ENCODE results near the gene ACTG2.

Gene ACTG2

DNA sequence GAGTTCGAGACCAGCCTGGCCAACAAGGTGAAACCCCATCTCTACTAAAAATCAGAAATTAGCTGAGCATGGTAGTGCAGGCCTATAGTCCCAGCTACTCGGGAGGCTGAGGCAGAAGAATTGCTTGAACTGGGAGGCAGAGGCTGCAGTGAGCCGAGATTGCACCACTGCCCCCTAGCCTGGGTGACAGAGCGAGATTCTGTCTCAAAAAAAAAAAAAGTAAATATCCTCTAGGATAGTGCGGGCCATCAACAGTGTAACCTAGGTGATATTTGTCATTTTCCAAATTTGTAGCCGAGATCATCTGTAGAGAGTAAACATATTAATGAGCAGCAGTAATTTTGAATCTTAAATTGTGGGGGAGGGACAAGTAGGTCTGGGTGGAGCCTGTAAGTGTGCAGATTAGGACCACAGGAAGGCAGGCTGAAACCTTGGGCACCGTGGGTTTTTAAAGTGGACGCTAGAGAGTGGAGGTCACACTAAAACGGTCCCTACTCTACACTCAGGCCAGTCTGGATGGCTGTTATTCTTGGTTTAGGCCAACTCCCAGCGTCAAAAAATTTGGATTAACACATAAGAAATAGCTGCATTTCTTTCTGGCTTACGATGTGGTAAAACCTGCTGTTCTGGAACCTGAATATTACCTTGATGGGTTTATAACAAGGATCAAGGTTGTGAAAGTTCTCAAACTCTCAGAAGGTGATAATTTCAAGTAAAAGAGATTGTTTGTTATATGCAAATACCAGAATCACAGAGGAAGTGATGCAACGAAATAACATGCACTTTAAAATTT is 69.2 kb downstream of the ACTG2 start:
- WGBS (ENCODE audit: extremely low coverage, insufficient coverage, insufficient read length) = no CpG with 5 or more reads among the region's 12 CpGs
- Histone ChIP-seq H3K9ac (ENCODE audit: low read length) (no peak overlapping the region), H4K8ac (ENCODE audit: low read depth, low read length) (no peak overlapping the region), H3K23ac (ENCODE audit: low read length) (no peak overlapping the region), H3K9me3 (ENCODE audit: insufficient read depth, low read depth, low read length) (no peaks in the 10 kb centered on the region), H2AK5ac (ENCODE audit: low read length) (no peak overlapping the region), H3K14ac (ENCODE audit: low read length) (no peak overlapping the region), H2AFZ (ENCODE audit: insufficient read depth, low read length, poor library complexity) (no peak overlapping the region), H3K4me3 (ENCODE audit: low read depth, low read length) (no peak overlapping the region), H3K4me2 (ENCODE audit: low read length) (no peak overlapping the region), H2BK120ac (ENCODE audit: insufficient read depth, low read length, poor library complexity) (no peak overlapping the region), H3K36me3 (ENCODE audit: control insufficient read depth in 1 of 2, insufficient read depth in 2 of 2, low read length in 2 of 2) (peaks cover 2 to 20% of the 10 kb centered on the region in 2 experiments), H3K27ac (ENCODE audit: low read depth, low read length) (no peak overlapping the region), H2BK12ac (ENCODE audit: low read length) (no peak overlapping the region), H4K91ac (ENCODE audit: low read depth, low read length) (no peak overlapping the region), H3K79me2 (ENCODE audit: control insufficient read depth, insufficient read depth, low read length, poor library complexity) (no peaks in the 10 kb centered on the region), H3K4me1 (ENCODE audit: control insufficient read depth in 1 of 2, insufficient read depth in 2 of 2, low read length in 2 of 2) (no peaks in the 10 kb centered on the region), H3K27me3 (ENCODE audit: insufficient read depth, low read length) (no peaks in the 10 kb centered on the region), H3K4ac (ENCODE audit: low read depth, low read length) (no peak overlapping the region), H4K12ac (ENCODE audit: low read depth, low read length) (no peak overlapping the region), H3K79me1 (ENCODE audit: low read length) (no peaks in the 10 kb centered on the region), H3K18ac (ENCODE audit: low read length) (no peak overlapping the region), H2BK5ac (ENCODE audit: low read depth, low read length, poor library complexity) (no peak overlapping the region)
- peak; percentile 65 to 96 for DNase-seq

DNA sequence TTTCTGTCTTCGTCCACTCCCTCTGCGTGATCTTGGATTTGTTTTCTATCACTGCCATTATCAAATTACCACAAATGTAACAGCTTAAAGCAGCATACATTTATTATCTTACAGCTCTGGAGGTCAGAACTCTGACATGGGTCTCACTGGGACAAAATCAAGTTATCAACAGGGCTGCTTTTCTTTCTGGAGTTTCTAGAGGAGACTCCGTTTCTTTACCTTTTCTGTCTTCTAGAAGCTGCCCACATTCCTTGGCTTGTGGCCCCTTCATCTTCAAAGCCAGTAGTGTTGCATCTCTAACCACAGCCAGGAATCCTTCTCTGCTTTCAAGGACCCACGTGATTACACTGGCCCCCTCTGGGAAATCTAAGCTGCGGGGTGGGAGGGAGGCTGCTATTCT is 70.0 kb downstream of the ACTG2 start:
- Histone ChIP-seq H2BK120ac (ENCODE audit: insufficient read depth, low read length, poor library complexity) (no peak overlapping the region), H3K14ac (ENCODE audit: low read length) (no peak overlapping the region)
- WGBS (ENCODE audit: extremely low coverage, insufficient coverage, insufficient read length) = no CpG with 5 or more reads among the region's 5 CpGs

DNA sequence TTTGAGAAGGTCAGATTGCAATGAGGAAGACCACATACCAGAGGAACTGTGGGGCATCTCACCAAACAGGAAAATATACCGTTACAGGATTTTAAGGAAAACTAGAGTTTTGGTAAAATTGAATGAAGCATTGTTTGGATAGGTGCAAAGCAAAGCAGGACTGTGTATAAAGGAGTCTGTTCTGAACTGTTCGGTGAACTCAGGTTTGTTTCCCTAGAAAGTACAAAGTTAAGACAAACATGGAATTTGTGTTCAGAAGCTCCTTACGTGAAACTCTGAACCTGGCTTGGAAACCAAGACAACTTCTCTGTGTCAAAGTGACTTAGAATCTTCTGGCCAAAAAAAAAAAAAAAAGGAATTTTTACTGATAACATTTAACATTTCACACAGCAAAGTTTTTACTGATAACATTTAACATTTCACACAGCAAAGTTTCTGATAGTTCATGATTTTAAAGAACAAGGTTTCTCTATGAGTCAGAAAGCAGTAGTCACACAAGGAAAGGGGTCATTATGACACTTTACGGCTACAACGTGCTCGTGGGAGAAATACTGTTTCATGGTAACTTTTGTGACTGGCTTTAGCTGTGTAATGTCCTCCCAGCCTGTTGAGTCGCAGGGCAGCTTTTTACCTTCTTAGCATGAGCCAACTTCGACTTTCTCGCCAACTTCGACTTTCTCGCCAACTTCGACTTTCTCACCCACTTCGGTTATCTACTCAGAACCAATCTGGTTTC is 70.7 kb downstream of the ACTG2 start:
- no peak overlapping the region for H4K91ac ChIP-seq (ENCODE audit: low read depth, low read length)
- no peak overlapping the region for H2BK12ac ChIP-seq (ENCODE audit: low read length)
- H2BK5ac ChIP-seq (ENCODE audit: low read depth, low read length, poor library complexity) = no peak overlapping the region
- no peak overlapping the region for H3K23ac ChIP-seq (ENCODE audit: low read length)
- no peak overlapping the region for H4K12ac ChIP-seq (ENCODE audit: low read depth, low read length)
- no peak overlapping the region for H3K14ac ChIP-seq (ENCODE audit: low read length)
- no peak overlapping the region for H3K4me2 ChIP-seq (ENCODE audit: low read length)
- H3K79me2 ChIP-seq (ENCODE audit: control insufficient read depth, insufficient read depth, low read length, poor library complexity) = no peaks in the 10 kb centered on the region
- DNase-seq = peak; percentile 63 to 86
- H3K27ac ChIP-seq (ENCODE audit: low read depth, low read length) = no peak overlapping the region
- no peak overlapping the region for H2AFZ ChIP-seq (ENCODE audit: insufficient read depth, low read length, poor library complexity)
- no peak overlapping the region for H2AK5ac ChIP-seq (ENCODE audit: low read length)
- H2BK120ac ChIP-seq (ENCODE audit: insufficient read depth, low read length, poor library complexity) = no peak overlapping the region
- H3K4me3 ChIP-seq (ENCODE audit: low read depth, low read length) = no peak overlapping the region
- H4K8ac ChIP-seq (ENCODE audit: low read depth, low read length) = no peak overlapping the region
- H3K9ac ChIP-seq (ENCODE audit: low read length) = no peak overlapping the region
- no peak overlapping the region for H3K4ac ChIP-seq (ENCODE audit: low read depth, low read length)
- H3K18ac ChIP-seq (ENCODE audit: low read length) = no peak overlapping the region
- 100% methylated on average over 3 of the region's 13 CpGs for WGBS (ENCODE audit: extremely low coverage, insufficient coverage, insufficient read length)
- H3K4me1 ChIP-seq (ENCODE audit: control insufficient read depth in 1 of 2, insufficient read depth in 2 of 2, low read length in 2 of 2) = no peaks in the 10 kb centered on the region
- H3K27me3 ChIP-seq (ENCODE audit: insufficient read depth, low read length) = no peaks in the 10 kb centered on the region
- peaks cover 1 to 11% of the 10 kb centered on the region in 2 experiments for H3K36me3 ChIP-seq (ENCODE audit: control insufficient read depth in 1 of 2, insufficient read depth in 2 of 2, low read length in 2 of 2)
- no peaks in the 10 kb centered on the region for H3K79me1 ChIP-seq (ENCODE audit: low read length)
- no peaks in the 10 kb centered on the region for H3K9me3 ChIP-seq (ENCODE audit: insufficient read depth, low read depth, low read length)

More for the DNA sequence above, 70.0 kb downstream of the ACTG2 start:
- Histone ChIP-seq H4K8ac (ENCODE audit: low read depth, low read length) (no peak overlapping the region), H2BK5ac (ENCODE audit: low read depth, low read length, poor library complexity) (no peak overlapping the region), H4K91ac (ENCODE audit: low read depth, low read length) (no peak overlapping the region), H2BK12ac (ENCODE audit: low read length) (no peak overlapping the region), H3K4me3 (ENCODE audit: low read depth, low read length) (no peak overlapping the region), H3K4me1 (ENCODE audit: control insufficient read depth in 1 of 2, insufficient read depth in 2 of 2, low read length in 2 of 2) (no peaks in the 10 kb centered on the region), H3K79me2 (ENCODE audit: control insufficient read depth, insufficient read depth, low read length, poor library complexity) (no peaks in the 10 kb centered on the region), H3K4me2 (ENCODE audit: low read length) (no peak overlapping the region), H4K12ac (ENCODE audit: low read depth, low read length) (no peak overlapping the region), H3K27ac (ENCODE audit: low read depth, low read length) (no peak overlapping the region), H3K23ac (ENCODE audit: low read length) (no peak overlapping the region), H3K9me3 (ENCODE audit: insufficient read depth, low read depth, low read length) (no peaks in the 10 kb centered on the region), H2AFZ (ENCODE audit: insufficient read depth, low read length, poor library complexity) (no peak overlapping the region), H2AK5ac (ENCODE audit: low read length) (no peak overlapping the region), H3K36me3 (ENCODE audit: control insufficient read depth in 1 of 2, insufficient read depth in 2 of 2, low read length in 2 of 2) (peaks cover 1 to 16% of the 10 kb centered on the region in 2 experiments), H3K27me3 (ENCODE audit: insufficient read depth, low read length) (no peaks in the 10 kb centered on the region), H3K4ac (ENCODE audit: low read depth, low read length) (no peak overlapping the region), H3K18ac (ENCODE audit: low read length) (no peak overlapping the region), H3K79me1 (ENCODE audit: low read length) (no peaks in the 10 kb centered on the region), H3K9ac (ENCODE audit: low read length) (no peak overlapping the region)
- no peak for DNase-seq

DNA sequence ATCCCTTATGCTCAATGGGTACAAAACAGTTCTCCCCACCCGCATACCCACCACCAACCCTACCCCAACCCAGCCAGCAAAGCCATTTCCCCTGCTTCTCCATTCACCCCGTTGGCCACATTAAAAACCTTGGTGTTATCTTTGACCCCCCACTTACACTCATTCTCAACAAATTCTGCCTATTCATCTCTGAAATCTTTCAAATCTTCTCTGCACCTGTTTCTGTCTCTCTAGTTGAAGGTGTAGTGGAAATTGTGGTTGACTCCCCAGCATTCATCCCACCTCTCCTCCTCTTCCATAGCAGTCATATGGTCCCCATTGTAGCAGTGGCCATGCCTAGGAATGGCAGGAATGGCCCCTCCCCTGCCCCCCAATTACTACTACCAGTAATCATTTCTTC is 71.4 kb downstream of the ACTG2 start:
- no peak overlapping the region for H3K9ac ChIP-seq (ENCODE audit: low read length)
- no peak overlapping the region for H3K4ac ChIP-seq (ENCODE audit: low read depth, low read length)
- H2BK120ac ChIP-seq (ENCODE audit: insufficient read depth, low read length, poor library complexity) = no peak overlapping the region
- no peak overlapping the region for H4K8ac ChIP-seq (ENCODE audit: low read depth, low read length)
- no peak overlapping the region for H2AK5ac ChIP-seq (ENCODE audit: low read length)
- H4K91ac ChIP-seq (ENCODE audit: low read depth, low read length) = no peak overlapping the region
- H3K4me1 ChIP-seq (ENCODE audit: control insufficient read depth in 1 of 2, insufficient read depth in 2 of 2, low read length in 2 of 2) = no peaks in the 10 kb centered on the region
- no peak overlapping the region for H3K14ac ChIP-seq (ENCODE audit: low read length)
- no peak overlapping the region for H2BK12ac ChIP-seq (ENCODE audit: low read length)
- whole genome bisulfite sequencing (ENCODE audit: extremely low coverage, insufficient coverage, insufficient read length) = no CpG with 5 or more reads among the region's 2 CpGs
- H3K18ac ChIP-seq (ENCODE audit: low read length) = no peak overlapping the region
- no peak overlapping the region for H2BK5ac ChIP-seq (ENCODE audit: low read depth, low read length, poor library complexity)
- no peaks in the 10 kb centered on the region for H3K79me2 ChIP-seq (ENCODE audit: control insufficient read depth, insufficient read depth, low read length, poor library complexity)
- no peaks in the 10 kb centered on the region for H3K79me1 ChIP-seq (ENCODE audit: low read length)
- no peak overlapping the region for H3K4me2 ChIP-seq (ENCODE audit: low read length)
- H3K27ac ChIP-seq (ENCODE audit: low read depth, low read length) = no peak overlapping the region
- H3K36me3 ChIP-seq (ENCODE audit: control insufficient read depth in 1 of 2, insufficient read depth in 2 of 2, low read length in 2 of 2) = peaks cover 0 to 5% of the 10 kb centered on the region in 2 experiments
- H3K9me3 ChIP-seq (ENCODE audit: insufficient read depth, low read depth, low read length) = no peaks in the 10 kb centered on the region
- no peak for DNase-seq
- H2AFZ ChIP-seq (ENCODE audit: insufficient read depth, low read length, poor library complexity) = no peak overlapping the region
- H3K27me3 ChIP-seq (ENCODE audit: insufficient read depth, low read length) = no peaks in the 10 kb centered on the region
- no peak overlapping the region for H3K23ac ChIP-seq (ENCODE audit: low read length)
- no peak overlapping the region for H4K12ac ChIP-seq (ENCODE audit: low read depth, low read length)
- no peak overlapping the region for H3K4me3 ChIP-seq (ENCODE audit: low read depth, low read length)

Measured in trophoblast cell (in vitro differentiated cells and primary cell).